Right lobe of liver (tissue), 6 donors: Measurements from ENCODE around the gene UPF1. TPM values are rescaled to one million over a fixed set of nuclear protein-coding genes. Genes with fewer than 3 reads are reported as not detected.
"Not testable (repeated sequence)": the region's sequence is repeated elsewhere in the genome, so short reads cannot be mapped to it uniquely, and the experiment has no call there.

Source experiments
- ATAC-seq, 4 donors: fragments of 200-7000 bp; cut with Tn5 transposase; one replicate each; pipeline ENCODE4 v1.9.1; 2020; ENCODE audit warnings: mild to moderate bottlenecking in 4 of 4, moderate library complexity in 4 of 4
- DNase-seq, 3 donors: peaks; one replicate each; pipeline ENCODE4 v3.0.0-alpha.2; 2020
- H3K27ac ChIP-seq, 3 donors: fragments of 200-600 bp; one replicate each; pipeline ENCODE4 v1.8.0; 2022
- H3K27me3 ChIP-seq, 2 donors: fragments of 200-600 bp; one replicate each; pipeline ENCODE4 v1.8.0; 2022
- H3K36me3 ChIP-seq, 4 donors: fragments of 200-600 bp; sonication (generic) in 1 of 4; one replicate each; pipeline versions ENCODE4 v1.5.1 to v1.8.0; 2017 to 2022; ENCODE audit warnings: control low read depth in 1 of 4
- H3K4me1 ChIP-seq, 4 donors: fragments of 200-600 bp; sonication (generic) in 1 of 4; one replicate each; pipeline versions ENCODE4 v1.5.1 to v1.8.0; 2017 to 2022; ENCODE audit warnings: control low read depth in 1 of 4
- H3K4me3 ChIP-seq, 3 donors: fragments of 200-600 bp; one replicate each; pipeline ENCODE4 v1.8.0; 2022
- H3K9me3 ChIP-seq, 4 donors: fragments of 200-600 bp; sonication (generic) in 1 of 4; one replicate each; pipeline versions ENCODE4 v1.5.1 to v1.8.0; 2017 to 2022; ENCODE audit warnings: control low read depth in 1 of 4
- CTCF ChIP-seq, 4 donors: fragments of 200-600 bp in 3 of 4; fragments of 450-650 bp in 1 of 4; IDR thresholded peaks; one replicate each; pipeline versions ENCODE4 v1.5.1 to v1.8.0; 2016 to 2022; ENCODE audit warnings: antibody characterized with exemption in 4 of 4, mild to moderate bottlenecking in 2 of 4
- POLR2A ChIP-seq: fragments of 450-650 bp; IDR thresholded peaks from one replicate; pipeline ENCODE4 v1.6.1; 2017; ENCODE audit warnings: antibody characterized with exemption, mild to moderate bottlenecking
- WGBS: methylation state at CpG from one replicate; pipeline ENCODE4 v1.1.6; 2018; ENCODE audit warnings: low coverage, low lambda C conversion rate; ENCODE audit not compliant: insufficient coverage; ENCODE audit errors: missing lambda C conversion rate; 5-methylcytosine and 5-hydroxymethylcytosine counted together
- intact Hi-C, 2 donors: fragments of 100-400 bp; cut with DNase I; formaldehyde crosslinking; loops; one replicate each; pipeline versions ENCODE4 v1.11.2 to v1.14.1; 2022
- total RNA-seq, 6 experiments: library from RNA; depleted of rRNA in 2 of 6; stranded (reverse); fragments of >200 nt in 2 of 6; fragmentation: NEBNext Ultra II Directional in 3 of 6; extraction: Animal tissue kit (Norgen Biotek cat#: 25700) in 3 of 6; gene quantifications; one replicate each; pipeline versions ENCODE4 v1.1.0 to v1.2.4, GENCODE V29; 2016 to 2023
- donor health status: DM: no; HTN: yes; CAD: no.
- donor health status: DM: no; HTN: no; CAD: no.
- donor health status: DM: no; HTN: no; CAD: no.
- donor health status: DM: no; HTN: yes; CAD: no.
- donor health status: DM: no; HTN: yes; CAD: no.

The UPF1 gene
- total RNA-seq, 6 experiments from 2014 or later = 34.0 to 61.0 (median 41.3) TPM

GRCh38 chr19:18807861-18808331 lies 23.9 kb upstream of the UPF1 start:
- H3K27me3 ChIP-seq = no peaks in the 10 kb centered on the region
- H3K4me1 ChIP-seq = peaks cover 0 to 4% (median 0%) of the 10 kb centered on the region in 4 donors
- H3K27ac ChIP-seq = no peak overlapping the region
- no peaks in the 10 kb centered on the region for H3K36me3 ChIP-seq
- intact Hi-C loops = no loop called here
- TF ChIP-seq CTCF (IDR thresholded peaks at IDR 0.05) (no peak), POLR2A (no peak)
- 77% methylated on average over 8 of the region's 19 CpGs for WGBS
- H3K9me3 ChIP-seq = no peaks in the 10 kb centered on the region
- no peak for DNase-seq
- H3K4me3 ChIP-seq = no peak overlapping the region
- peak in 1 of 4 donors; percentile 19 for ATAC-seq

GRCh38 chr19:18809149-18809868 lies 22.4 kb upstream of the UPF1 start:
- Histone ChIP-seq H3K36me3 (no peaks in the 10 kb centered on the region), H3K27me3 (no peaks in the 10 kb centered on the region), H3K4me3 (no peak overlapping the region), H3K27ac (no peak overlapping the region), H3K9me3 (no peaks in the 10 kb centered on the region), H3K4me1 (peaks cover 0 to 4% (median 0%) of the 10 kb centered on the region in 4 donors)
- DNase-seq (peak in 1 of 3 donors; percentile 64), ATAC-seq (peak; percentile 74 to 92 (median 84))
- TF ChIP-seq POLR2A (no peak), CTCF (IDR thresholded peaks at IDR 0.05) (no peak)
- WGBS = 34% methylated on average over 13 of the region's 14 CpGs
- intact Hi-C loops = no loop called here

- H3K27me3 ChIP-seq, H3K4me1 ChIP-seq, H3K36me3 ChIP-seq, H3K27ac ChIP-seq, H3K4me3 ChIP-seq, H3K9me3 ChIP-seq, DNase-seq, ATAC-seq, intact Hi-C loops: not testable (repeated sequence)
- WGBS = 87% methylated on average over 3 of the region's 5 CpGs
Measured at GRCh38 chr19:18811638-18812037, 20.1 kb upstream of the UPF1 start.

- H3K27ac ChIP-seq = no peak overlapping the region
- intact Hi-C loops = no loop called here
- H3K27me3 ChIP-seq = no peaks in the 10 kb centered on the region
- ATAC-seq (no peak), DNase-seq (no peak)
- TF ChIP-seq POLR2A = no peak
- TF ChIP-seq CTCF (IDR thresholded peaks at IDR 0.05) = no peak
- no peaks in the 10 kb centered on the region for H3K9me3 ChIP-seq
- H3K4me3 ChIP-seq = no peak overlapping the region
- H3K4me1 ChIP-seq = peaks cover 0 to 4% (median 0%) of the 10 kb centered on the region in 4 donors
- WGBS = 66% methylated on average over 7 of the region's 9 CpGs
- H3K36me3 ChIP-seq = no peaks in the 10 kb centered on the region
Measured at GRCh38 chr19:18814063-18814462, 17.7 kb upstream of the UPF1 start.

GRCh38 chr19:18815673-18816072 lies 16.1 kb upstream of the UPF1 start:
- ATAC-seq (no peak), DNase-seq (no peak)
- no peaks in the 10 kb centered on the region for H3K4me1 ChIP-seq
- no peaks in the 10 kb centered on the region for H3K9me3 ChIP-seq
- TF ChIP-seq CTCF (IDR thresholded peaks at IDR 0.05) (no peak), POLR2A (no peak)
- H3K27me3 ChIP-seq = no peaks in the 10 kb centered on the region
- intact Hi-C loops = no loop called here
- no peaks in the 10 kb centered on the region for H3K36me3 ChIP-seq
- no peak overlapping the region for H3K27ac ChIP-seq
- H3K4me3 ChIP-seq = no peak overlapping the region
- WGBS = 75% methylated on average over 4 of the region's 5 CpGs

- H3K4me1 ChIP-seq, H3K4me3 ChIP-seq, intact Hi-C loops, H3K27me3 ChIP-seq, H3K9me3 ChIP-seq, H3K36me3 ChIP-seq, ATAC-seq, H3K27ac ChIP-seq, DNase-seq: not testable (repeated sequence)
- WGBS = no CpG with 5 or more reads among the region's 4 CpGs
Measured at GRCh38 chr19:18816645-18817044, 15.1 kb upstream of the UPF1 start.
